Hematopoietic multipotent progenitor cell treated with erythropoietin and hydrocortisone succinate and interleukin-3 and kit ligand, for 6 days (in vitro differentiated cells): Measurements from ENCODE around the gene RPAP2.
A peak's percentile ranks its signal among the peaks of the same experiment; 100 is the strongest.
"Not testable (repeated sequence)": the region's sequence is repeated elsewhere in the genome, so short reads cannot be mapped to it uniquely, and the experiment has no call there.

Source experiments
- DNase-seq: peaks from one replicate; pipeline ENCODE4 v3.0.0-alpha.2; 2015

RPAP2 gene

GRCh38 chr1:92377991-92378390 lies 79.1 kb downstream of the RPAP2 start:
- not testable (repeated sequence) for DNase-seq

GRCh38 chr1:92380867-92381266 lies 82.0 kb downstream of the RPAP2 start:
- no peak for DNase-seq

- not testable (repeated sequence) for DNase-seq
Measured at GRCh38 chr1:92393966-92394365, 95.1 kb downstream of the RPAP2 start.

GRCh38 chr1:92398519-92398918 lies 99.7 kb downstream of the RPAP2 start:
- DNase-seq: no peak

- DNase-seq: no peak
Measured at GRCh38 chr1:92399076-92399475, 100.2 kb downstream of the RPAP2 start.

GRCh38 chr1:92404661-92405060 lies 105.8 kb downstream of the RPAP2 start:
- DNase-seq: no peak

- DNase-seq: no peak
Measured at GRCh38 chr1:92408825-92409224, 110.0 kb downstream of the RPAP2 start.

GRCh38 chr1:92409946-92410549 lies 111.2 kb downstream of the RPAP2 start:
- no peak for DNase-seq

- no peak for DNase-seq
Measured at GRCh38 chr1:92410706-92411105, 111.8 kb downstream of the RPAP2 start.

GRCh38 chr1:92411511-92411910 lies 112.7 kb downstream of the RPAP2 start:
- no peak for DNase-seq

GRCh38 chr1:92419642-92420041 lies 120.8 kb downstream of the RPAP2 start:
- DNase-seq: no peak

GRCh38 chr1:92424381-92424780 lies 125.5 kb downstream of the RPAP2 start:
- no peak for DNase-seq

- no peak for DNase-seq
Measured at GRCh38 chr1:92425617-92426016, 126.8 kb downstream of the RPAP2 start.

GRCh38 chr1:92430030-92430429 lies 131.2 kb downstream of the RPAP2 start:
- no peak for DNase-seq

- DNase-seq: not testable (repeated sequence)
Measured at GRCh38 chr1:92434572-92434971, 135.7 kb downstream of the RPAP2 start.

GRCh38 chr1:92439291-92439690 lies 140.4 kb downstream of the RPAP2 start:
- DNase-seq: no peak

- no peak for DNase-seq
Measured at GRCh38 chr1:92441316-92441696, 142.4 kb downstream of the RPAP2 start.

GRCh38 chr1:92441697-92442342 lies 143.0 kb downstream of the RPAP2 start:
- no peak for DNase-seq

- no peak for DNase-seq
Measured at GRCh38 chr1:92442351-92442750, 143.5 kb downstream of the RPAP2 start.

- DNase-seq: no peak
Measured at GRCh38 chr1:92443893-92444292, 145.0 kb downstream of the RPAP2 start.

GRCh38 chr1:92444351-92444750 lies 145.5 kb downstream of the RPAP2 start:
- DNase-seq: no peak

- DNase-seq: no peak
Measured at GRCh38 chr1:92445865-92446264, 147.0 kb downstream of the RPAP2 start.

- peak; percentile 74 for DNase-seq
Measured at GRCh38 chr1:92446546-92446945, 147.7 kb downstream of the RPAP2 start.

GRCh38 chr1:92447033-92447681 lies 148.3 kb downstream of the RPAP2 start:
- DNase-seq: no peak
